RWPE2 (cell line): Measurements from ENCODE around the gene PPP2R2B.

Source experiments
- ATAC-seq: fragments of 200-7000 bp; cut with Tn5 transposase; 3 replicates; pipeline ENCODE4 v1.9.1; 2021; ENCODE audit warnings: low read depth
- DNase-seq: peaks from one replicate; pipeline ENCODE4 v3.0.0-alpha.2; 2020; ENCODE audit warnings: low spot score
- H3K27ac ChIP-seq: fragments of 450-650 bp; 2 replicates; pipeline ENCODE4 v1.5.1; 2017; ENCODE audit warnings: mild to moderate bottlenecking; ENCODE audit not compliant: poor library complexity, severe bottlenecking
- H3K27me3 ChIP-seq: fragments of 250-450 bp; sonication (Bioruptor Pico); 2 replicates; pipeline ENCODE4 v1.5.1; 2021; ENCODE audit warnings: mild to moderate bottlenecking, moderate library complexity; ENCODE audit not compliant: insufficient read depth, poor library complexity, severe bottlenecking
- H3K36me3 ChIP-seq: fragments of 250-450 bp; sonication (Bioruptor Pico); 2 replicates; pipeline ENCODE4 v1.5.1; 2020; ENCODE audit warnings: low read depth, mild to moderate bottlenecking, moderate library complexity
- H3K4me1 ChIP-seq: fragments of 250-450 bp; sonication (Bioruptor Pico); 2 replicates; pipeline ENCODE4 v1.5.1; 2021; ENCODE audit warnings: mild to moderate bottlenecking, moderate library complexity; ENCODE audit not compliant: insufficient read depth, poor library complexity, severe bottlenecking
- H3K4me3 ChIP-seq: fragments of 250-450 bp; sonication (Bioruptor Pico); 2 replicates; pipeline ENCODE4 v1.5.1; 2021; ENCODE audit warnings: mild to moderate bottlenecking, moderate library complexity; ENCODE audit not compliant: severe bottlenecking
- H3K9me3 ChIP-seq: fragments of 250-450 bp; sonication (Bioruptor Pico); 2 replicates; pipeline ENCODE4 v1.5.1; 2021; ENCODE audit warnings: mild to moderate bottlenecking, moderate library complexity; ENCODE audit not compliant: severe bottlenecking
- TF ChIP-seq, protein P1 (sequence below): fragments of 450-650 bp; IDR thresholded peaks from one replicate; pipeline ENCODE4 v1.5.1; 2017; ENCODE audit warnings: mild to moderate bottlenecking, moderate library complexity; ENCODE audit not compliant: poor library complexity, severe bottlenecking

Gene PPP2R2B

DNA sequence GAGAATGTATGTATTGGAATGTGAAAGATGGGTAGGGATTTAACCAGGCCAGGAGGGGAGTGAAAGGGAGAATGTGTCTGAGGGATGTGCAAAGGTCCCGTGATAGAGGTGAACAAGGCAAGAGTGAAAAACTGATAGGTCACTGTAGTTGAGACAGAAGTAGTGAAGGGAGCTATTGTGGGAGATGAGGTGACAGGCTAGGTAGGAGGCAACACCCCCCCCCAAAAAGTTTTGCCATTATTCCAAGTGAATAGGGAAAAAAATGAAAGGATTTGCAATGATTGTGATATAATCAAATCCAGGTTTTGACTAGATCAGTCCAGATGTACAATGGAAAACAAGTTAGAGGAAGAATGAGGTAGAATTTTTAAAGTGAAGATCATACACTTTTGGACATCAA lies 226.0 kb downstream of the PPP2R2B start:
- Histone ChIP-seq H3K27me3 (no peaks in the 10 kb centered on the region), H3K27ac (no peak overlapping the region), H3K4me1 (no peaks in the 10 kb centered on the region), H3K4me3 (no peak overlapping the region), H3K36me3 (no peaks in the 10 kb centered on the region), H3K9me3 (no peaks in the 10 kb centered on the region)
- no peak for ATAC-seq
- DNase-seq = no peak
- TF ChIP-seq, protein P1, sequence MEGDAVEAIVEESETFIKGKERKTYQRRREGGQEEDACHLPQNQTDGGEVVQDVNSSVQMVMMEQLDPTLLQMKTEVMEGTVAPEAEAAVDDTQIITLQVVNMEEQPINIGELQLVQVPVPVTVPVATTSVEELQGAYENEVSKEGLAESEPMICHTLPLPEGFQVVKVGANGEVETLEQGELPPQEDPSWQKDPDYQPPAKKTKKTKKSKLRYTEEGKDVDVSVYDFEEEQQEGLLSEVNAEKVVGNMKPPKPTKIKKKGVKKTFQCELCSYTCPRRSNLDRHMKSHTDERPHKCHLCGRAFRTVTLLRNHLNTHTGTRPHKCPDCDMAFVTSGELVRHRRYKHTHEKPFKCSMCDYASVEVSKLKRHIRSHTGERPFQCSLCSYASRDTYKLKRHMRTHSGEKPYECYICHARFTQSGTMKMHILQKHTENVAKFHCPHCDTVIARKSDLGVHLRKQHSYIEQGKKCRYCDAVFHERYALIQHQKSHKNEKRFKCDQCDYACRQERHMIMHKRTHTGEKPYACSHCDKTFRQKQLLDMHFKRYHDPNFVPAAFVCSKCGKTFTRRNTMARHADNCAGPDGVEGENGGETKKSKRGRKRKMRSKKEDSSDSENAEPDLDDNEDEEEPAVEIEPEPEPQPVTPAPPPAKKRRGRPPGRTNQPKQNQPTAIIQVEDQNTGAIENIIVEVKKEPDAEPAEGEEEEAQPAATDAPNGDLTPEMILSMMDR = no peak

DNA sequence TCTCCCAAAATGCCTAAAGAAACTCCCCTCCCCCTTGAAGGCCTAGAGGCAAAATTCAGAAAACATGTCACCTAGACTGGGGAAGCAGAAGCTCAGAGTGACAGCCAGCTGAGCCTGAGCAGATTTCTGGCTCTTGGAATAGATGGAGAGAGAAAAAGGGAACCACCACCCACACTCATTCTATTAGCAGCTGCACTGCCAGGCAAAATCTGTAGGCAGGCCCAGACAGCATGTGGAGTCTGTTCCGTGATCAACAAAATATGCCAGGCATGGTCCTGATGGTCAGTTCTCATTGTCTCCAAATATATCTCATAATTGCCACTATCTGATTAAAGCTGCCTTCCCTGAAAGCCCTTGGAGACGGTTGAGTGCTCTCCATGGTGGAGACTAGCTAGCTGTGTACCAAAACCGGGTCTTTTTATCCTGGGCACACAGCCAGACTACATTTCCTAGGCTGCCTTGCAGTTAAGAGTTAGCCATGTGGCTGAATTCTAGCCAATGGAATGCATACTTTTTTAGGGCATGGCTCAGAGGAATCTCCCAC lies 230.8 kb downstream of the PPP2R2B start:
- Histone ChIP-seq H3K9me3 (no peaks in the 10 kb centered on the region), H3K4me1 (no peaks in the 10 kb centered on the region), H3K27ac (no peak overlapping the region), H3K4me3 (no peak overlapping the region), H3K27me3 (no peaks in the 10 kb centered on the region), H3K36me3 (no peaks in the 10 kb centered on the region)
- ATAC-seq = no peak
- TF ChIP-seq, protein P1 = no peak
- no peak for DNase-seq

DNA sequence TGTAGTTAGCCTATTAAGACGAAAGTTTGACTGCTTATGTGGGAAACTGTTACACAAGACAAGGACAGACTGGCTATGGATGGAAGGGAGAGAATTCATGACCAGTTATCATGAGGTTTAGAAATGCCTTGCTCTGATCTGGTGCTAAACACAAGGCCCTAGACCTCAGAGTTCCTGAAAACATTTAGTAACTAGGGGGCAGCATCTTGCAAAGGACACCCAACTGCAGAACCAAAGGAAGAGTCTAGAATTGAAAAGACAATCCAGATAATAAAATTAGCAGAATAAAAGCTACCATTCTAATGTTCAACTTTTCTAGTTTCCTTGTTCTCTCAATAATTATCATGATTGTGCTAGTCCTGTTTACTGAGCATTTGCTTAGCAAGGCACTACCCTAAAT lies 232.1 kb downstream of the PPP2R2B start:
- TF ChIP-seq, protein P1 = no peak
- Histone ChIP-seq H3K27me3 (no peaks in the 10 kb centered on the region), H3K4me3 (no peak overlapping the region), H3K4me1 (no peaks in the 10 kb centered on the region), H3K36me3 (no peaks in the 10 kb centered on the region), H3K27ac (no peak overlapping the region), H3K9me3 (no peaks in the 10 kb centered on the region)
- ATAC-seq (no peak; the same call in 2 of the 3 replicates), DNase-seq (no peak)

DNA sequence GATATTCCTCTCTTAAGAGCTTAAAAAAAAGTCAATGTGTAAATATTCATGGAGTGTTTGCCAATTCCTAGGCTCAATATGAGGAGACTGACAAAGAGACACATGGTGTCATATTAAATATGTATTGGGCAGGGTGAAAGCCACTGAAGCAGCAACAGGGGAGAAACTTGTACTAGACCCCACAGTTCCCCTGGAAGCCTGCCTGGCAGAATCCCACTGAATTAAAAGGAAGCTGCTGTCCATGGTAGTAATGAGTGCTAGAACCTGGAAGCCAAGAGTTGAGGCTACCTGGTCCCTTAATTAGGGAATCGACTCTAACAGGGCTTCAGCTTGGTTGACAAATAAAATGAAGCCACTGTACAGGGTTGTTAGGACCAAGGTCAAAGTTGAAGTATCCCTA lies 233.2 kb downstream of the PPP2R2B start:
- no peak for DNase-seq
- H3K27ac ChIP-seq = no peak overlapping the region

DNA sequence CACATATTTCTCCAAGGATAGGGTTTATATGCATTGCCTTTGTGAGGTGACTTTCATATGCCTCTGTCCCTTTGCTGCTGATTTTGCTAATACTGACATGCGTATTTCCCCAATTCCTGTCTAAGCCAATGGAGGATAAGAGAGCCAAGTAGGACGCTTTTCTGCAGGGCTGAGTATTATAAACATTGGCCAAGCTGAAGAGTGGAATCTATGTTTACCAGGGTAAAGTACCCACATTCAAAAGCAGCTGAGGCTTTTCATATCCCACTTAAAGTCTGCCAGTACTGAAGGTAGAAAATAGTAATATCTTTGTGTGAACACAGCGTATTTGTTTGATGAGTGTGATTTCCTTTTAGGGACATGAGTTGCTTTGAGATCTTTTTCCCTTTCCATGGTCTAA lies 233.7 kb downstream of the PPP2R2B start:
- Histone ChIP-seq H3K9me3 (no peaks in the 10 kb centered on the region), H3K4me1 (no peaks in the 10 kb centered on the region), H3K27ac (no peak overlapping the region), H3K36me3 (no peaks in the 10 kb centered on the region), H3K4me3 (no peak overlapping the region), H3K27me3 (no peaks in the 10 kb centered on the region)
- TF ChIP-seq, protein P1 = no peak
- no peak for ATAC-seq
- DNase-seq = no peak

More for the DNA sequence above, 233.2 kb downstream of the PPP2R2B start:
- no peak for ATAC-seq
- Histone ChIP-seq H3K4me1 (no peaks in the 10 kb centered on the region), H3K27me3 (no peaks in the 10 kb centered on the region), H3K4me3 (no peak overlapping the region), H3K9me3 (no peaks in the 10 kb centered on the region), H3K36me3 (no peaks in the 10 kb centered on the region)
- TF ChIP-seq, protein P1 = no peak
